ENCODE data around the gene GPER1. TPM values are rescaled to one million over a fixed set of nuclear protein-coding genes. Genes with fewer than 3 reads are reported as not detected.

GPER1 gene
- total and polyA plus RNA-seq, 2 experiments from 2014 or later, result 3.4 to 5.2 TPM

- H3K27ac ChIP-seq, result no peak overlapping the region
- H3K27me3 ChIP-seq, result no peaks in the 10 kb centered on the region
- no peaks in the 10 kb centered on the region for H3K9me3 ChIP-seq (ENCODE audit: low read depth)
- no peak for TF ChIP-seq CTCF (IDR thresholded peaks at IDR 0.05; ENCODE audit: low read depth, low read length)
- H3K36me3 ChIP-seq, result no peaks in the 10 kb centered on the region
- DNase-seq (ENCODE audit: low read depth in 1 of 2, low spot score in 1 of 2), result no peak
- H3K4me3 ChIP-seq, result no peak overlapping the region
- H3K4me1 ChIP-seq (ENCODE audit: low read depth), result peaks cover 10% of the 10 kb centered on the region
Observed at GRCh38 chr7:1049006-1049741, 38.7 kb upstream of the GPER1 start.

- Histone ChIP-seq H3K27me3 (no peaks in the 10 kb centered on the region), H3K4me1 (ENCODE audit: low read depth) (peaks cover 10% of the 10 kb centered on the region), H3K9me3 (ENCODE audit: low read depth) (no peaks in the 10 kb centered on the region), H3K4me3 (no peak overlapping the region), H3K27ac (no peak overlapping the region), H3K36me3 (no peaks in the 10 kb centered on the region)
- no peak for TF ChIP-seq CTCF (IDR thresholded peaks at IDR 0.05; ENCODE audit: low read depth, low read length)
- no peak for DNase-seq (ENCODE audit: low read depth in 1 of 2, low spot score in 1 of 2)
Observed at GRCh38 chr7:1049801-1050200, 38.1 kb upstream of the GPER1 start.

GRCh38 chr7:1050254-1050906, 37.5 kb upstream of the GPER1 start:
- Histone ChIP-seq H3K36me3 (no peaks in the 10 kb centered on the region), H3K27me3 (no peaks in the 10 kb centered on the region), H3K4me1 (ENCODE audit: low read depth) (peaks cover 5% of the 10 kb centered on the region), H3K9me3 (ENCODE audit: low read depth) (no peaks in the 10 kb centered on the region), H3K4me3 (no peak overlapping the region), H3K27ac (no peak overlapping the region)
- no peak for TF ChIP-seq CTCF (IDR thresholded peaks at IDR 0.05; ENCODE audit: low read depth, low read length)
- DNase-seq (ENCODE audit: low read depth in 1 of 2, low spot score in 1 of 2), result no peak

- Histone ChIP-seq H3K27ac (no peak overlapping the region), H3K9me3 (ENCODE audit: low read depth) (no peaks in the 10 kb centered on the region), H3K27me3 (no peaks in the 10 kb centered on the region), H3K4me1 (ENCODE audit: low read depth) (no peaks in the 10 kb centered on the region), H3K36me3 (no peaks in the 10 kb centered on the region), H3K4me3 (no peak overlapping the region)
- no peak for DNase-seq (ENCODE audit: low read depth in 1 of 2, low spot score in 1 of 2)
- no peak for TF ChIP-seq CTCF (IDR thresholded peaks at IDR 0.05; ENCODE audit: low read depth, low read length)
Observed at GRCh38 chr7:1050956-1051690, 36.8 kb upstream of the GPER1 start.

GRCh38 chr7:1052031-1052818, 35.7 kb upstream of the GPER1 start:
- no peaks in the 10 kb centered on the region for H3K9me3 ChIP-seq (ENCODE audit: low read depth)
- H3K4me1 ChIP-seq (ENCODE audit: low read depth), result no peaks in the 10 kb centered on the region
- DNase-seq (ENCODE audit: low read depth in 1 of 2, low spot score in 1 of 2), result no peak
- H3K4me3 ChIP-seq, result no peak overlapping the region
- TF ChIP-seq CTCF (IDR thresholded peaks at IDR 0.05; ENCODE audit: low read depth, low read length), result no peak
- no peaks in the 10 kb centered on the region for H3K36me3 ChIP-seq
- no peaks in the 10 kb centered on the region for H3K27me3 ChIP-seq
- H3K27ac ChIP-seq, result no peak overlapping the region

Data from cardiac muscle cell (in vitro differentiated cells and primary cell).